IPS DF 6.9 (cell line): Measurements from ENCODE around the gene HCN2.
"Not testable (repeated sequence)": the region's sequence is repeated elsewhere in the genome, so short reads cannot be mapped to it uniquely, and the experiment has no call there.

Source experiments
- DNase-seq: peaks from one replicate; pipeline ENCODE4 v3.0.0-alpha.2; 2013; ENCODE audit warnings: low read depth, low spot score
- H3K27ac ChIP-seq: one replicate; pipeline ENCODE4 v1.5.1; 2013; ENCODE audit warnings: low read length, control low read depth
- H3K27me3 ChIP-seq: 2 replicates; pipeline ENCODE4 v1.6.1; 2013; ENCODE audit warnings: mild to moderate bottlenecking, low read length; ENCODE audit not compliant: control insufficient read depth, insufficient read depth
- H3K36me3 ChIP-seq: 2 replicates; pipeline ENCODE4 v1.6.1; 2013; ENCODE audit warnings: low read length; ENCODE audit not compliant: control insufficient read depth, insufficient read depth
- H3K4me1 ChIP-seq: 2 replicates; pipeline ENCODE4 v1.6.1; 2013; ENCODE audit warnings: low read length; ENCODE audit not compliant: control insufficient read depth, insufficient read depth
- H3K4me3 ChIP-seq: 2 replicates; pipeline ENCODE4 v1.5.1; 2013; ENCODE audit warnings: mild to moderate bottlenecking, low read length
- H3K9me3 ChIP-seq: 2 replicates; pipeline ENCODE4 v1.6.1; 2013; ENCODE audit warnings: low read length, inconsistent platforms; ENCODE audit not compliant: control insufficient read depth, insufficient read depth
- WGBS: extraction: QIAGEN DNeasy Blood & Tissue Kit; methylation state at CpG from one replicate; pipeline ENCODE4 v1.1.7; 2013; ENCODE audit warnings: mixed read lengths, missing lambda C conversion rate; ENCODE audit not compliant: insufficient read length, insufficient coverage; 5-methylcytosine and 5-hydroxymethylcytosine counted together

HCN2 gene

DNA sequence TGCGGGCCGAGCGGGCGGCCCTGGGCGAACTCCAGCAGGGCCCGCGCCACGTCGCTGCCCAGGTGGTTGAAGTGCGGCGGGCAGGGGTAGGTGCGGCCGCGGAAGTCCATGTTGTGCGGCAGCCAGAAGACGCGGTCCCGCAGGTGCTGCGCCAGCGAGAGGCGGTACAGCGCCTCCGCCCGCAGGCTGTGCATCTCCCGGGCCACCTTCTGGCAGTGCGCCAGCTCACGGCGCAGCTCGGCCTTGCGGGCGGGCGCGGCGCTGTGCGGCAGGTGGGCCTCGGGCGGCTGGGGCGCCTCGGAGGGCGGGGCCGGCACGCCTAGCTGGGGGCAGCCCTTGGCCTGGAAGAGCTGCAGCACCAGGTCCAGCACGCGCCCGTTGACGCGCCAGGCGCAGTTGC is 31.5 kb downstream of the HCN2 start:
- peaks cover 41% of the 10 kb centered on the region for H3K36me3 ChIP-seq
- not testable (repeated sequence) for DNase-seq, H3K4me3 ChIP-seq, H3K27ac ChIP-seq, H3K9me3 ChIP-seq, H3K4me1 ChIP-seq, H3K27me3 ChIP-seq
- no CpG with 5 or more reads among the region's 48 CpGs for WGBS

DNA sequence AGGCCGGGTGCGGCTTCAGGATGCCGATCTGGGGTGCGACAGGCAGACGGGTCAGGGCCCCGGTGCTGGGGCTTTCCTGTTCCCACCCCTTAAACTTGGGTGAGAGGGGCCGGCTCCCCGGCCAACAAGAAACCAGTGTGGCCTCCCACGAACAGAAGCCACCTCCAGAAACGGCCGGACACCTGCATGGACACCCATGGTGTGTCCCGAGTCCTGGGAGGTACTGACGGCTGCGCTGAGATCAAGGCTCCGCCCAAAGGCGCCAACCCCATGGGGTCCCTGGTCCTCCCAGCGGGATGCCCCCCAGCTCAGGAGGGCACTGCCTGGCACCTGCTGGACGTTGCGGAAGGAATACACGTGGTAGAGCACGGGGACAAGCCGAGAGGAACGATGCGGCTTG is 32.1 kb downstream of the HCN2 start:
- H3K36me3 ChIP-seq, result peaks cover 40% of the 10 kb centered on the region
- no peaks in the 10 kb centered on the region for H3K4me1 ChIP-seq
- no peak overlapping the region for H3K4me3 ChIP-seq
- no CpG with 5 or more reads among the region's 24 CpGs for WGBS
- no peak overlapping the region for H3K27ac ChIP-seq
- H3K9me3 ChIP-seq, result no peaks in the 10 kb centered on the region
- no peak for DNase-seq
- no peaks in the 10 kb centered on the region for H3K27me3 ChIP-seq

DNA sequence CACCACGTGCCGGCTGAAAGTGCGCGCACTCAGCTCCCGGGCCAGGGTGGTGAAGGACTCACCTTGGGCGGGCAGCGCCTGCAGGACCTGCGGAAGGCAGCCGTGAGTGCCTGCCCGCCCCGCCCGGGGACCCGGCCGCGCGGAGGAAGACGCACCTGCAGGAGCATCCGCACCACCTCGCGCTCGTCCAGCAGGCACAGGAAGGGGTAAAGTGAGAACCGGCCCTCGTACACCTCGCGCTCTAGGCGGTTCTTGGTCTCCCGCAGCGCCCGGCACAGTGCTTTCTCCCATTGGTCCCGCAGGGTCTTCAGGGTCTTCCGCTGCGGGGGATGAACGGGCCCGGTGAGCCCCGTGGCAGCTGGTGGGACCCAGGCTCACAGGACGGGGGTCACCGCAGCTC is 33.0 kb downstream of the HCN2 start:
- no peaks in the 10 kb centered on the region for H3K27me3 ChIP-seq
- no peaks in the 10 kb centered on the region for H3K9me3 ChIP-seq
- H3K4me3 ChIP-seq, result no peak overlapping the region
- WGBS, result no CpG with 5 or more reads among the region's 37 CpGs
- no peak overlapping the region for H3K27ac ChIP-seq
- no peak for DNase-seq
- peaks cover 36% of the 10 kb centered on the region for H3K36me3 ChIP-seq
- H3K4me1 ChIP-seq, result no peaks in the 10 kb centered on the region

DNA sequence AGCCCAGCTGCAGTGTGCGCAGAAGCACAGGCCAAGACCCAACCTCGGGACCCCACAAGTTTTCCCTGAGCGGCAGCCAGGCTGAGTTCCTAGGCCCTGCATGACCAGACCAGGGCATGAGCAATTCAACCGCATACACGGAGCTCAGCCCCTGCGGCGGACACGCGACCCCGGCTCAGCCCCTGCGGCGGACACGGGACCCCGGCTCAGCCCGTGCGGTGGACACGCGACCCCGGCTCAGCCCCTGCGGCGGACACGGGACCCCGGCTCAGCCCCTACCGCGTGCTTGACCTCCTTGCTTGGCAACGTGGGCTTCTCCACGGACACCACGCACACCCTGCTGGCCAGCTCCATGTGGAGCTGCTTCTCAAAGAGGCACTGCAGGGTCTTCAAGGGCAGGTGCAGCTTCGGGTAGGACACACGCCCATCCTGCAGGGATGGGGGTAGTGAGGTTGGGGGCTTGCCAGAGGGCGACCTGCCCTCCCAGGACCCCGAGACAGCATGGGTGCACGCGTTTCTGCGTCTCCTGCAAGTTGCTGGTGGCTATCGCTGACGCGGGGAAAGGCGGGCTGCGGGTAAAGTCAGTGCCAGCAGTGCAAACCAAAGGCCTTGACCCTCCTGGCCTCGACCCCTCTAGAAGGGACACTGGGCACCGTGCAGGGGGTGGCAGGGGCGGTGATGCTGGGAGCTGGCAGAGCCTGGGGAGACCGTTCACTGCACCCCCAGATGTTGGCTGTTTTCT is 33.7 kb downstream of the HCN2 start:
- Histone ChIP-seq H3K27me3 (no peaks in the 10 kb centered on the region), H3K9me3 (no peaks in the 10 kb centered on the region), H3K27ac (no peak overlapping the region), H3K36me3 (peaks cover 33% of the 10 kb centered on the region), H3K4me1 (no peaks in the 10 kb centered on the region), H3K4me3 (no peak overlapping the region)
- WGBS, result no CpG with 5 or more reads among the region's 44 CpGs
- DNase-seq, result no peak

DNA sequence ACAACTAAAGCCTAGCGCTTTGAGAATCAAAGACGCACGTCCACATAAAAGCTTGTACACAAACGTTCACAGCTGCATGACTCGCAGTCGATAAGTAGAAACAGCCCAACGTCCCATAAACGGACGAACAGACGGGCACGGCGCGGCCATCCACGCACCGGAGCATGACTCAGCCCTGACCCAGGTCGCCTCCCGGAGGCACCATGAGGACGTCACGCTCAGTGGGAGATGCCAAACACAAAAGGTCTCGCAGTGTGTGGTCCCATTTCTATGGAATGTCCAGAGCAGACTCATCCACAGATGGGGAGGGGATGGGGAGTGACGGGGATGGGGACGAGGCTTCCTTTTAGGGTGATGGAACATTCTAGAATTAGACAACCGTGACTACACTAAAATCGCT is 34.3 kb downstream of the HCN2 start:
- no peak for DNase-seq
- H3K27ac ChIP-seq, result no peak overlapping the region
- no peaks in the 10 kb centered on the region for H3K9me3 ChIP-seq
- no CpG with 5 or more reads among the region's 24 CpGs for whole genome bisulfite sequencing
- H3K4me1 ChIP-seq, result no peaks in the 10 kb centered on the region
- H3K27me3 ChIP-seq, result no peaks in the 10 kb centered on the region
- H3K36me3 ChIP-seq, result peaks cover 30% of the 10 kb centered on the region
- no peak overlapping the region for H3K4me3 ChIP-seq

DNA sequence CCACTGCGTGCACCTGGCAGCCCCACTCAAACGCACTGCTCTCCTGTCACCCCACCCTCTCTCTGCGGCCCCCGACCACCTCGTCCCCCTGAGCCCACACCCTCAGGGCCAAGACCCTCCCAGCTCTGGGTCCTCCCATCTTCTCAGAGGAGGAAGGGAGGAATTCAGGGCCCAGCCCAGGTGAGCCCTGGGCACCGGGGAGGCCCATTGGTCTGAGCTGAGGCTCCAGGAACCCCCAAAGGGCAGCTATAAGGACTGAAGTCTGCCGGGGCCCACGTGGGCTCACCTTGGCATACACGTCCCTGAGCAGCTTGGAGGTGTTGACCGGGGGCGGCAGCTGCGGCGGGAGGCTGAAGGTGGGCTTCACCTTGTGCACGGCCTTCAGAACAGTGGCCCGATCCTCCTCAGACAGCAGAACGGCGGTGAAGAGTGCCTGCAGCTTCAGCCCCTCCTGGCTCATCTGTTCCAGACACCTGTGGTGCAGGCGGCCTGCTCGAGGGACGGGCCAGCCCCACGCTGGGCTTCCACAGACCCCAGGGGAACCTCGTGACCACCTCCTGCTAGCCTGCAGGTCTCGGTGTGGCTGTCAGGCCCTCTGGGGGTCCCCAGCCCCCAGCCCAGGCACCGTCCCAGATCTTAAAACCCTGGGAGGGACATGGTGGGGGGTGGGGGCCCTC is 34.9 kb downstream of the HCN2 start:
- Histone ChIP-seq H3K36me3 (peaks cover 28% of the 10 kb centered on the region), H3K27me3 (no peaks in the 10 kb centered on the region), H3K4me3 (no peak overlapping the region), H3K27ac (no peak overlapping the region), H3K9me3 (no peaks in the 10 kb centered on the region), H3K4me1 (no peaks in the 10 kb centered on the region)
- no peak for DNase-seq
- WGBS, result no CpG with 5 or more reads among the region's 24 CpGs

DNA sequence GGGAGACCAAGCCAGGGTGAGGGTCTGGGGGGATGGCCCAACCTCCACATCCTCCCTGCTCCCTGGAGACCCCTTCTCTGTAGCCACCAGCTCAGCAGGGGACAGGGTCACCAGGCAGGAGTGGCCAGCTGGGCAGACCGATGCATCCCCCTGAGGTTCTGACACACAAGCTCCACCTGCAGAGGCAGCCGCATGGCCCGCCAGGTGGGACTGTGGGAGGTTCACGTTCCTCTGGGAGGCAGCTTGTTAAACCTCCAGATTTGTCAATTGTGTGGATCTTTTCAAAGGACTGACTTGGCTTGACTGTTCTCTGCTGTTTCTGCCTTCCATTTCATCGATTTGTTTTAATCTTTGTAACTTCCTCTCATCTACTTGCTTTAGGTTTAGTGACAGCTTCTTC is 35.6 kb downstream of the HCN2 start:
- no peak overlapping the region for H3K27ac ChIP-seq
- WGBS, result no CpG with 5 or more reads among the region's 5 CpGs

DNA sequence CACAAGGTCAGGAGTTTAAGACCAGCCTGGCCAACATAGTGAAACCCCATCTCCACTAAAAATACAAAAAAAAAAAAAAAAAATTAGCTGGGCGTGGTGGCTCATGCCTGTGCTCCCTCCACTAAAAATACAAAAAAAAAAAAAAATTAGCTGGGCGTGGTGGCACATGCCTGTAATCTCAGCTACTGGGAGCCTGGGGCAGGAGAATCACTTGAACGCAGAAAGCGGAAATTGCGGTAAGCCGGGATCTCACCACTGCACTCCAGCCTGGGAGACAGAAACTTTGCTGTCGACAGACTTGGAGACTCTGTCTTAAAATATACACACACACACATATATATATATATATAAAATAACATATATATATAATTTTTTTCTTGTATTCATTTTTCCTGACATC is 36.9 kb downstream of the HCN2 start:
- WGBS, result no CpG with 5 or more reads among the region's 7 CpGs
- H3K36me3 ChIP-seq, result peaks cover 24% of the 10 kb centered on the region
- H3K4me3 ChIP-seq, H3K27ac ChIP-seq, H3K27me3 ChIP-seq, H3K9me3 ChIP-seq, DNase-seq, H3K4me1 ChIP-seq: not testable (repeated sequence)

More for the DNA sequence above, 35.6 kb downstream of the HCN2 start:
- Histone ChIP-seq H3K27me3 (no peaks in the 10 kb centered on the region), H3K9me3 (no peaks in the 10 kb centered on the region), H3K36me3 (peaks cover 23% of the 10 kb centered on the region), H3K4me1 (no peaks in the 10 kb centered on the region), H3K4me3 (no peak overlapping the region)
- no peak for DNase-seq

DNA sequence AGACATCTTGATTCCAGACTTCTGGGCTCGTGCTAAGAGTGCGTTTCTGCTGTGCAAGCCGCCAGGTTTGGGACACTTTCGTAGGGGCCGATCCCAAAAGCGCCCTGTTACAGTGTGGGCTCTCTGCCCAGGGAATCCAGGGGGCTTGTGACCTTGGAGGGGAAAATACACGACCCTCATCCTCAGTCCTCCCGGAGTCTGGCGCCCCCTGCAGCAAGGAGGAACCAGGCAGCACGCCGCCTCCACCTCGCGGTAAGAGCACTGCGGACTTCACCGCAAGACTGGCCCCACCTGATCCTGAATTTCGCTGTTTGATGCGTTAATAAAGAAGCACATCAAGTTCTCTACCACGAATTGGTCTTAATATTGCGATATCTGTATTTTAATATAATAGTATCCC is 38.5 kb downstream of the HCN2 start:
- H3K27ac ChIP-seq, result no peak overlapping the region
- H3K4me3 ChIP-seq, result no peak overlapping the region
- no peak for DNase-seq
- no CpG with 5 or more reads among the region's 19 CpGs for WGBS
- H3K36me3 ChIP-seq, result peaks cover 10% of the 10 kb centered on the region
- H3K4me1 ChIP-seq, result no peaks in the 10 kb centered on the region
- H3K27me3 ChIP-seq, result no peaks in the 10 kb centered on the region
- no peaks in the 10 kb centered on the region for H3K9me3 ChIP-seq

DNA sequence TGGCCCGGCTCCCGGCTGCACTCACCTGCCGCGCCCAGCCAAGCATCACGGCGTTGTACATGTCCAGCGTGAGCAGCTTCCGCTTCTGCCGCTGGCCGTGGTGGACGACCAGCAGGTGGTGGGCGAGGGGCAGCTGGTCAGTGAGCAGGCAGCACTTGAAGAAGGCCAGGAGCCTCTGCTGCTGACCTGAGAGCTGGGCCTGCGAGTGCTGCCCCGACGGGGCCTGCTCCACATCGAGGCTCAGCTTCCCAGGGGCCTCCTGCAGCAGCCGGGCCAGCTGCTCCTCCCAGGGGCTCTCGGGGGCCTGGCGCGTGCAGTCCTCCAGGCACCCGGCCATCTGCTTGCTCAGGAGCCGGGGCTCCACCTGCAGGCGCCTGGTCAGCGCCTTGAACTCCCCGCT is 39.8 kb downstream of the HCN2 start:
- no CpG with 5 or more reads among the region's 25 CpGs for WGBS
- H3K4me1 ChIP-seq, DNase-seq, H3K9me3 ChIP-seq, H3K36me3 ChIP-seq, H3K27ac ChIP-seq, H3K4me3 ChIP-seq, H3K27me3 ChIP-seq: not testable (repeated sequence)
